HTR-8/SVneo (cell line): ENCODE data around the gene TSEN2.
"Not testable (repeated sequence)": the region's sequence is repeated elsewhere in the genome, so short reads cannot be mapped to it uniquely, and the experiment has no call there.

Experiments used
- DNase-seq: peaks from one replicate; pipeline ENCODE4 v3.0.0; 2011; ENCODE audit warnings: low spot score, mixed read lengths; ENCODE audit not compliant: insufficient read length
- FAIRE-seq: peaks from 2 replicates; lab custom pipeline; 2011; peaks lifted over from hg19 to GRCh38; lab: Jason Lieb, UNC

TSEN2 gene

GRCh38 chr3:12451481-12451880, 32.8 kb upstream of the TSEN2 start:
- DNase-seq (no peak), FAIRE-seq (no peak)

- FAIRE-seq: no peak
- DNase-seq: no peak
Observed at GRCh38 chr3:12451960-12452359, 32.3 kb upstream of the TSEN2 start.

- FAIRE-seq (no peak), DNase-seq (no peak)
Observed at GRCh38 chr3:12452361-12453330, 31.6 kb upstream of the TSEN2 start.

- no peak for DNase-seq
- no peak for FAIRE-seq
Observed at GRCh38 chr3:12454076-12454815, 30.0 kb upstream of the TSEN2 start.

GRCh38 chr3:12454816-12455121, 29.5 kb upstream of the TSEN2 start:
- DNase-seq (no peak), FAIRE-seq (no peak)

- DNase-seq (no peak), FAIRE-seq (no peak)
Observed at GRCh38 chr3:12455740-12456139, 28.5 kb upstream of the TSEN2 start.

- FAIRE-seq: no peak
- no peak for DNase-seq
Observed at GRCh38 chr3:12456441-12456840, 27.8 kb upstream of the TSEN2 start.

GRCh38 chr3:12457380-12457779, 26.9 kb upstream of the TSEN2 start:
- FAIRE-seq, DNase-seq: not testable (repeated sequence)

- FAIRE-seq (no peak), DNase-seq (no peak)
Observed at GRCh38 chr3:12458901-12459300, 25.4 kb upstream of the TSEN2 start.

GRCh38 chr3:12460127-12460526, 24.2 kb upstream of the TSEN2 start:
- no peak for DNase-seq
- no peak for FAIRE-seq

- FAIRE-seq (no peak), DNase-seq (no peak)
Observed at GRCh38 chr3:12461097-12461649, 23.1 kb upstream of the TSEN2 start.

GRCh38 chr3:12462159-12462947, 21.9 kb upstream of the TSEN2 start:
- FAIRE-seq: no peak
- no peak for DNase-seq

GRCh38 chr3:12463686-12464085, 20.6 kb upstream of the TSEN2 start:
- no peak for DNase-seq
- FAIRE-seq: no peak

GRCh38 chr3:12464181-12464580, 20.1 kb upstream of the TSEN2 start:
- DNase-seq (no peak), FAIRE-seq (no peak)

- no peak for DNase-seq
- FAIRE-seq: no peak
Observed at GRCh38 chr3:12465151-12465835, 19.0 kb upstream of the TSEN2 start.

GRCh38 chr3:12465836-12466225, 18.4 kb upstream of the TSEN2 start:
- no peak for FAIRE-seq
- no peak for DNase-seq

GRCh38 chr3:12467746-12468145, 16.5 kb upstream of the TSEN2 start:
- DNase-seq: no peak
- no peak for FAIRE-seq

GRCh38 chr3:12468276-12468675, 16.0 kb upstream of the TSEN2 start:
- FAIRE-seq (no peak), DNase-seq (no peak)

GRCh38 chr3:12468757-12469156, 15.5 kb upstream of the TSEN2 start:
- FAIRE-seq (no peak), DNase-seq (no peak)

GRCh38 chr3:12469222-12469621, 15.1 kb upstream of the TSEN2 start:
- DNase-seq: not testable (repeated sequence)

More at GRCh38 chr3:12469222-12469621, 15.1 kb upstream of the TSEN2 start:
- FAIRE-seq: not testable (repeated sequence)
